NCI-H2196 treated with DMSO at 0.1 percent for 48 hours (cell line): ENCODE results near the gene NR3C1.
"Not testable (repeated sequence)": the region's sequence is repeated elsewhere in the genome, so short reads cannot be mapped to it uniquely, and the experiment has no call there.

Experiments used
- DNase-seq: peaks from one replicate; lab custom pipeline; 2025; ENCODE audit not compliant: unreplicated experiment; lab: John Stamatoyannopoulos, UW

The NR3C1 gene

GRCh38 chr5:143340891-143341685, 62.4 kb downstream of the NR3C1 start:
- DNase-seq, result no peak

- no peak for DNase-seq
Measured at GRCh38 chr5:143338658-143339366, 64.7 kb downstream of the NR3C1 start.

GRCh38 chr5:143337946-143338345, 65.5 kb downstream of the NR3C1 start:
- no peak for DNase-seq

GRCh38 chr5:143336485-143336884, 67.0 kb downstream of the NR3C1 start:
- no peak for DNase-seq

- DNase-seq, result no peak
Measured at GRCh38 chr5:143334903-143335302, 68.6 kb downstream of the NR3C1 start.

GRCh38 chr5:143334380-143334779, 69.1 kb downstream of the NR3C1 start:
- not testable (repeated sequence) for DNase-seq

GRCh38 chr5:143331956-143332355, 71.5 kb downstream of the NR3C1 start:
- DNase-seq, result no peak

GRCh38 chr5:143329843-143330242, 73.6 kb downstream of the NR3C1 start:
- no peak for DNase-seq

GRCh38 chr5:143328589-143329220, 74.8 kb downstream of the NR3C1 start:
- no peak for DNase-seq

- not testable (repeated sequence) for DNase-seq
Measured at GRCh38 chr5:143325086-143325485, 78.4 kb downstream of the NR3C1 start.

GRCh38 chr5:143322931-143323630, 80.4 kb downstream of the NR3C1 start:
- not testable (repeated sequence) for DNase-seq

GRCh38 chr5:143322176-143322575, 81.3 kb downstream of the NR3C1 start:
- no peak for DNase-seq

- no peak for DNase-seq
Measured at GRCh38 chr5:143319437-143320227, 83.9 kb downstream of the NR3C1 start.

GRCh38 chr5:143318833-143319232, 84.7 kb downstream of the NR3C1 start:
- DNase-seq, result no peak

- no peak for DNase-seq
Measured at GRCh38 chr5:143318270-143318669, 85.2 kb downstream of the NR3C1 start.

- DNase-seq, result no peak
Measured at GRCh38 chr5:143316844-143317631, 86.4 kb downstream of the NR3C1 start.

- no peak for DNase-seq
Measured at GRCh38 chr5:143316337-143316736, 87.1 kb downstream of the NR3C1 start.

GRCh38 chr5:143315929-143316328, 87.6 kb downstream of the NR3C1 start:
- DNase-seq, result no peak

- no peak for DNase-seq
Measured at GRCh38 chr5:143315214-143315613, 88.3 kb downstream of the NR3C1 start.

- DNase-seq, result no peak
Measured at GRCh38 chr5:143314659-143315058, 88.8 kb downstream of the NR3C1 start.
